ENCODE results near the gene ARHGAP26. TPM values are rescaled to one million over a fixed set of nuclear protein-coding genes. Genes with fewer than 3 reads are reported as not detected.

ARHGAP26 gene
- total RNA-seq, 4 donors from 2014 or later, result 22.3 to 40.7 (median 28.2) TPM

DNA sequence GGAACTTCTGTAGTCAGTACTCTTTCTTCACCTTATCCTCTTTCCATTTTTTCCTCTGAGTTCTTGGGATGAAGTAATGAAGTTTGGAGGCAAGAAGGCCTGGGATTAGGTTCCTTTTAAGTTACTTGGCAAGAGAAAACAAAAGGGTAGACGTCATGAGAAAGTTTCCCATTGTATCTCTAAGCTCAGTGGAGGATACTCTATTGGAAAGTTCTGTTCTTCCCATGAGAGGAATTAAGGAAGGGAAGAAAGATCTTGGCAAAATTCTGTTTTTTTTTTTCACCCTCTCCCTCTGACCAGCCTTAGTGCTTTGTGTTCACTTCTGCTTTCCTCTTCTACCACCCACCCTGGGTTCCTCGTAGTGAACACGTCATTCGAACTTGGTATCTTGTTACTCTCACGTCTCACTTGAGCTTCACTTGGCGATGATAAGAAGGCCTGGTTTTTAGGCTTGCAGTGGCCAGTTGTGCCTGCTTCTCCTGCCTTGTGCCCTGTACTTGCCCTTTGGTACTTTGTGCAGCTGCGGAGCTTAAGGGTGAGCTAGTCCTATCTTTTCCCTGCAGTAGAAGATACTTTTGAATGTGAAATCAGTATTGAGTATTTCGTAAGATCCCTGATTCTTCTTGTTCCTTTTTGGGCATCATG, 67.0 kb downstream of the ARHGAP26 start:
- no peak for TF ChIP-seq POLR2AphosphoS5 (IDR thresholded peaks at IDR 0.05)
- TF ChIP-seq POLR2A (IDR thresholded peaks at IDR 0.05; ENCODE audit: low read depth), result no peak
- no peak for TF ChIP-seq EP300 (IDR thresholded peaks at IDR 0.05)
- TF ChIP-seq, protein P1, sequence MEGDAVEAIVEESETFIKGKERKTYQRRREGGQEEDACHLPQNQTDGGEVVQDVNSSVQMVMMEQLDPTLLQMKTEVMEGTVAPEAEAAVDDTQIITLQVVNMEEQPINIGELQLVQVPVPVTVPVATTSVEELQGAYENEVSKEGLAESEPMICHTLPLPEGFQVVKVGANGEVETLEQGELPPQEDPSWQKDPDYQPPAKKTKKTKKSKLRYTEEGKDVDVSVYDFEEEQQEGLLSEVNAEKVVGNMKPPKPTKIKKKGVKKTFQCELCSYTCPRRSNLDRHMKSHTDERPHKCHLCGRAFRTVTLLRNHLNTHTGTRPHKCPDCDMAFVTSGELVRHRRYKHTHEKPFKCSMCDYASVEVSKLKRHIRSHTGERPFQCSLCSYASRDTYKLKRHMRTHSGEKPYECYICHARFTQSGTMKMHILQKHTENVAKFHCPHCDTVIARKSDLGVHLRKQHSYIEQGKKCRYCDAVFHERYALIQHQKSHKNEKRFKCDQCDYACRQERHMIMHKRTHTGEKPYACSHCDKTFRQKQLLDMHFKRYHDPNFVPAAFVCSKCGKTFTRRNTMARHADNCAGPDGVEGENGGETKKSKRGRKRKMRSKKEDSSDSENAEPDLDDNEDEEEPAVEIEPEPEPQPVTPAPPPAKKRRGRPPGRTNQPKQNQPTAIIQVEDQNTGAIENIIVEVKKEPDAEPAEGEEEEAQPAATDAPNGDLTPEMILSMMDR (IDR thresholded peaks at IDR 0.05), result no peak
- Histone ChIP-seq H3K27me3 (no peaks in the 10 kb centered on the region), H3K27ac (replicated peaks in 1 of 4) (no peak overlapping the region), H3K4me3 (no peak overlapping the region), H3K36me3 (no peaks in the 10 kb centered on the region), H3K9me3 (no peaks in the 10 kb centered on the region), H3K4me1 (peaks cover 41 to 77% (median 67%) of the 10 kb centered on the region in 4 donors)
- 77% methylated on average over 8 of the region's 8 CpGs for WGBS
- no peak for DNase-seq (ENCODE audit: extremely low spot score)
- intact Hi-C loops (cut with DNase I), result no loop called here

DNA sequence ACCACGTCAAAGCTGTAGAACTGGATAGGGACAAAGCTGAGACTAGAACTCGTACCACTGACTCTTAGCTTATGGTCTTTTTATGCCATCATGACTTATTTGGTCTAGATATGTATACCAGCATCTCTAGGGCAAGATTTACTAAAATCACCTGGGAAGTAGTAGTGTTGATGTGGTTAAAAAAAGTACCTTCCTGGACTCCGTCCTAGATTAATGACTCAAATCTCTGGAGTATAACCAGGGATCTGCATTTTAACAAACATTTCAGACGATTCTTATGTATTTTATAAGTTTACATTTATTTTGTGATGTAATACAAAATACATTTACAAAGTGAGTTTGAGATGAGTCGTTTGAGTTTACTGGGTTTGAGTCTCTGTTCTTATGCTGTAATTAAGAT, 68.7 kb downstream of the ARHGAP26 start:
- Histone ChIP-seq H3K4me3 (no peak overlapping the region), H3K27ac (replicated peaks in 1 of 4) (peak overlapping the region in 3 of 4 donors; percentile 62 to 70 (median 70)), H3K9me3 (no peaks in the 10 kb centered on the region), H3K4me1 (peaks cover 53 to 89% (median 77%) of the 10 kb centered on the region in 4 donors), H3K27me3 (no peaks in the 10 kb centered on the region), H3K36me3 (no peaks in the 10 kb centered on the region)
- TF ChIP-seq, protein P1 (IDR thresholded peaks at IDR 0.05), result no peak
- TF ChIP-seq POLR2A (IDR thresholded peaks at IDR 0.05; ENCODE audit: low read depth) (no peak), POLR2AphosphoS5 (IDR thresholded peaks at IDR 0.05) (no peak)
- WGBS, result 63% methylated on average over 5 of the region's 5 CpGs
- intact Hi-C loops (cut with DNase I), result no loop called here
- no peak for DNase-seq (ENCODE audit: extremely low spot score)

DNA sequence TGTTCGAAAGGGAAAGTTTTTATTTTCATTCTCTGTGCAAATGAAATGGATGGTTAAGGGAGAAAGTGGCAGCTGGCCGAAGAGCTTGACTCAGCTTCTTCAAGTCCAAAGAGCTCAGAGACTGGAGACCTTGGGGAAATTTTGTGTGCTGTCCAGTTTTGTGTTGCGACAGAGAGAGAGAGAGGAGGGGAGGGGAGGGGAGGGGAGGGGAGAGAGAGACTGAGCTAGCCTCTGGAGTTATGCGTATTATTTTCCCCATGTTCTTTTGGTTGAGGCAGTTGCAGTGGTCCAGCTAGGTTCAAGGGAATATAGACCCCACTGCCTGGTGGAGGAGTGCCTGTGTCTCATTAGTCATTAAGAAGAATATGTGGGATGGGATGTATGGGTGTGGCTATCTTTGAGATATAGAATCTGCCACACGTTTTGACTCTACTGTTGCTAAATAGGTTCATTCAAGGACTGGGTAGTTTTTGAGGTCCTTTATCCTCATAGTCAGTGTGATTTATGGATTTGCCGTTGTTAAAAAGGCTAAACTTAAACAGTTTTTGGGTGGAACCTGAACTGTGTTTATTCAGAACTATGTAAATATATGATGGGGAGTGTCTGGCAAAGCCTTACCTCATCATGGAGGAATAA, 69.7 kb downstream of the ARHGAP26 start:
- WGBS, result 43% methylated on average over 6 of the region's 6 CpGs
- H3K4me3 ChIP-seq, result no peak overlapping the region
- H3K27ac ChIP-seq (replicated peaks in 1 of 4), result peak overlapping the region; percentile 53 to 70 (median 66)
- H3K36me3 ChIP-seq, result no peaks in the 10 kb centered on the region
- peaks cover 57 to 87% (median 75%) of the 10 kb centered on the region in 4 donors for H3K4me1 ChIP-seq
- no peaks in the 10 kb centered on the region for H3K27me3 ChIP-seq
- intact Hi-C loops (cut with DNase I), result no loop called here
- no peak for TF ChIP-seq EP300 (IDR thresholded peaks at IDR 0.05)
- peak; percentile 17 to 25 for TF ChIP-seq POLR2AphosphoS5 (IDR thresholded peaks at IDR 0.05)
- H3K9me3 ChIP-seq, result no peaks in the 10 kb centered on the region
- peak; percentile 94 for DNase-seq (ENCODE audit: extremely low spot score)

DNA sequence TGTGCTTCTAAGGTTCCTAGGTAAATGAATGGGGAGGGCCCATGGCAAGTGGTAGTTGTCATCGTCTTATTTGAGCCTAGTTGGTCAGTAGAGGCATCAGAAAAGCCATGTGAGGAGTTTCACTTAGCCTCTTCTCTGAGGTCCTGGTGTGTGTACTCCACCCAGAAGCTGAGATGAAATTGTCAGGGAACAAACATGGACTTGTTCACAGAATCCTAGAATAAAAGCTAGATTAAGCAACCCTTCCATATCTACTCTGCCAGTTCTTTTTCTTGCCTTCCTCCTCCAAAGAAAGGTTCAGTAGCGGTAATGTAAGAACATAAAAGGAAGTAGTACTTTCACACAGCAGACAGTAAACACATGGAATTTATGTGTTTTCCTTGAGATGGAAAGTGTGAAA, 70.4 kb downstream of the ARHGAP26 start:
- TF ChIP-seq POLR2A (IDR thresholded peaks at IDR 0.05; ENCODE audit: low read depth), result no peak
- no peak for TF ChIP-seq POLR2AphosphoS5 (IDR thresholded peaks at IDR 0.05)
- H3K27me3 ChIP-seq, result no peaks in the 10 kb centered on the region
- no peaks in the 10 kb centered on the region for H3K9me3 ChIP-seq
- peak overlapping the region; percentile 53 to 70 (median 66) for H3K27ac ChIP-seq (replicated peaks in 1 of 4)
- 78% methylated on average over 2 of the region's 2 CpGs for WGBS
- no peak overlapping the region for H3K4me3 ChIP-seq
- peaks cover 65 to 93% (median 82%) of the 10 kb centered on the region in 4 donors for H3K4me1 ChIP-seq
- DNase-seq (ENCODE audit: extremely low spot score), result no peak
- no peaks in the 10 kb centered on the region for H3K36me3 ChIP-seq
- intact Hi-C loops (cut with DNase I), result no loop called here

DNA sequence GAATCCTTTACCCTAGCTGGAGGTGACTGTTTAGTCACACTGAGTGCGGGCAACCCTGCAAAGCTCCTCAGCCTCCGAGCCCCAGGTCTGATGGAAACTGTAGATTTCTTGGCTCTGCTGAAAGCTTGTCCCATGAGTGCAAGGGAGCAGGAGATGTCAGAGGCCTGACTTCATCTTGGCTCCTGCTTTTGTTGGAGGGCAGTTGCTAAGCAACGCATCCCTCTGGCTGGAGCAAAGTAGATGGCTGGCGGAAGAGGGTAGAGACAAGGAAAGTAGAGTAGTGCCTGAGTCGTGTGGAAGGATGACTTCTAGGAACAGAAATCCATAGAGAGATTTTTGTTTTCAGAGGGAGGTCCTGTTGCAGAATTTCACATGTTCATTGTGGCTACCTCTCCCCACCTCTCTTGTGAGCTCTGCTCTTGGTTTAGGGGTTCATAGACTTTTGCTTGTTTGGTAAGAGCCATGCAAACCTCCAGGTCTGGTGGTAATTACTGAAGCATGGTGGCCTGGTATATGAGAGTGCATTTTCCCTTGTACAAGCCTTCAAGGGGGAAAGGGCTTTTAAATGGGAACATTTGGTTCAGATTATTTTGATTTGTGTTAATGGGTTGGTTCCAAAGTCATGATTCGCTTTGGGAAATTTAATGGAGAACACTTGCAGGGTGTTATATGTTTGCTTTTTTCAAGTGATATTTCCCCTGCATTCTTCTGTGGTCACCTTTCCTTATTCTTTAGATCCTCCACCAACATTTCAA, 71.5 kb downstream of the ARHGAP26 start:
- Histone ChIP-seq H3K4me3 (no peak overlapping the region), H3K9me3 (no peaks in the 10 kb centered on the region), H3K4me1 (peaks cover 76 to 96% (median 90%) of the 10 kb centered on the region in 4 donors), H3K27me3 (no peaks in the 10 kb centered on the region), H3K36me3 (no peaks in the 10 kb centered on the region), H3K27ac (replicated peaks in 1 of 4) (peak overlapping the region; percentile 53 to 70 (median 66))
- intact Hi-C loops (cut with DNase I), result no loop called here
- TF ChIP-seq POLR2AphosphoS5 (IDR thresholded peaks at IDR 0.05) (peak; percentile 43 to 77), POLR2A (IDR thresholded peaks at IDR 0.05; ENCODE audit: low read depth) (no peak)
- TF ChIP-seq, protein P1 (IDR thresholded peaks at IDR 0.05), result no peak
- WGBS, result 49% methylated on average over 6 of the region's 6 CpGs
- DNase-seq (ENCODE audit: extremely low spot score), result no peak
